H4 (cell line): ENCODE results near the gene DMD. TPM values are rescaled to one million over a fixed set of nuclear protein-coding genes. Genes with fewer than 3 reads are reported as not detected.

Experiments used
- DNase-seq: peaks from one replicate; pipeline ENCODE4 v3.0.0-alpha.2; 2015; ENCODE audit warnings: low spot score
- total RNA-seq: library from RNA; depleted of rRNA; stranded (reverse); fragments of >200 nt; shearing (Covaris generic); gene quantifications from 2 replicates; pipeline ENCODE4 v1.2.3, GENCODE V29; 2014

The DMD gene
- total RNA-seq, 1 experiment from 2014 or later = 13.3 TPM

GRCh38 chrX:31298916-31299315, 1912.4 kb downstream of the DMD start:
- no peak for DNase-seq

GRCh38 chrX:31297881-31298280, 1913.5 kb downstream of the DMD start:
- DNase-seq = no peak

- no peak for DNase-seq
Observed at GRCh38 chrX:31294475-31294874, 1916.9 kb downstream of the DMD start.

GRCh38 chrX:31293409-31293808, 1917.9 kb downstream of the DMD start:
- no peak for DNase-seq

- no peak for DNase-seq
Observed at GRCh38 chrX:31291131-31291530, 1920.2 kb downstream of the DMD start.

- DNase-seq = no peak
Observed at GRCh38 chrX:31287861-31288260, 1923.5 kb downstream of the DMD start.

- DNase-seq = no peak
Observed at GRCh38 chrX:31280580-31280979, 1930.8 kb downstream of the DMD start.

- peak; percentile 50 for DNase-seq
Observed at GRCh38 chrX:31279359-31279758, 1932.0 kb downstream of the DMD start.

GRCh38 chrX:31272472-31272775, 1938.9 kb downstream of the DMD start:
- no peak for DNase-seq

- no peak for DNase-seq
Observed at GRCh38 chrX:31271615-31272471, 1939.5 kb downstream of the DMD start.

- no peak for DNase-seq
Observed at GRCh38 chrX:31269914-31270313, 1941.4 kb downstream of the DMD start.

GRCh38 chrX:31268359-31268758, 1943.0 kb downstream of the DMD start:
- DNase-seq = peak; percentile 8

- DNase-seq = no peak
Observed at GRCh38 chrX:31266203-31267076, 1944.9 kb downstream of the DMD start.

- DNase-seq = no peak
Observed at GRCh38 chrX:31265383-31265782, 1946.0 kb downstream of the DMD start.

- peak; percentile 16 for DNase-seq
Observed at GRCh38 chrX:31260351-31260750, 1951.0 kb downstream of the DMD start.

- no peak for DNase-seq
Observed at GRCh38 chrX:31258166-31258565, 1953.2 kb downstream of the DMD start.

- DNase-seq = no peak
Observed at GRCh38 chrX:31255310-31256033, 1955.9 kb downstream of the DMD start.

- DNase-seq = no peak
Observed at GRCh38 chrX:31252133-31252532, 1959.2 kb downstream of the DMD start.

- no peak for DNase-seq
Observed at GRCh38 chrX:31251336-31251735, 1960.0 kb downstream of the DMD start.

GRCh38 chrX:31245714-31246113, 1965.6 kb downstream of the DMD start:
- DNase-seq = no peak

GRCh38 chrX:31243804-31244203, 1967.5 kb downstream of the DMD start:
- no peak for DNase-seq

- no peak for DNase-seq
Observed at GRCh38 chrX:31240982-31241381, 1970.4 kb downstream of the DMD start.
